Neutrophil (primary cell): ENCODE data around the gene USP49.
"Not testable (repeated sequence)": the region's sequence is repeated elsewhere in the genome, so short reads cannot be mapped to it uniquely, and the experiment has no call there.

Experiments used
- H3K27ac ChIP-seq: fragments of 200-600 bp; sonication (generic); 2 replicates; pipeline ENCODE4 v1.5.1; 2016; ENCODE audit warnings: mild to moderate bottlenecking, moderate library complexity
- H3K27me3 ChIP-seq: fragments of 200-600 bp; sonication (generic); 2 replicates; pipeline ENCODE4 v1.6.0; 2016; ENCODE audit warnings: mild to moderate bottlenecking
- H3K36me3 ChIP-seq: fragments of 200-600 bp; sonication (generic); 2 replicates; pipeline ENCODE4 v1.5.1; 2017
- H3K4me1 ChIP-seq, 2 experiments: fragments of 200-600 bp in 1 of 2; sonication (generic) in 1 of 2; 1 replicate in 1 of 2; 2 replicates in 1 of 2; pipeline versions ENCODE4 v1.5.1 to v1.6.1; 2013 to 2016; ENCODE audit warnings: low read depth in 1 of 2, low read length in 1 of 2, mild to moderate bottlenecking in 1 of 2, moderate library complexity in 1 of 2; ENCODE audit not compliant: control insufficient read depth in 1 of 2, insufficient read depth in 1 of 2
- H3K4me3 ChIP-seq, 2 experiments: fragments of 200-600 bp in 1 of 2; sonication (generic) in 1 of 2; 1 replicate in 1 of 2; 2 replicates in 1 of 2; pipeline ENCODE4 v1.5.1; 2013 to 2016; ENCODE audit warnings: low read depth in 1 of 2, low read length in 1 of 2, mild to moderate bottlenecking in 1 of 2, moderate library complexity in 1 of 2
- H3K9me3 ChIP-seq: fragments of 200-600 bp; sonication (generic); 2 replicates; pipeline ENCODE4 v1.5.1; 2016
- CTCF ChIP-seq: fragments of 200-600 bp; sonication (generic); IDR thresholded peaks from 2 replicates; pipeline ENCODE4 v1.5.1; 2016; ENCODE audit warnings: antibody characterized with exemption

Gene USP49

DNA sequence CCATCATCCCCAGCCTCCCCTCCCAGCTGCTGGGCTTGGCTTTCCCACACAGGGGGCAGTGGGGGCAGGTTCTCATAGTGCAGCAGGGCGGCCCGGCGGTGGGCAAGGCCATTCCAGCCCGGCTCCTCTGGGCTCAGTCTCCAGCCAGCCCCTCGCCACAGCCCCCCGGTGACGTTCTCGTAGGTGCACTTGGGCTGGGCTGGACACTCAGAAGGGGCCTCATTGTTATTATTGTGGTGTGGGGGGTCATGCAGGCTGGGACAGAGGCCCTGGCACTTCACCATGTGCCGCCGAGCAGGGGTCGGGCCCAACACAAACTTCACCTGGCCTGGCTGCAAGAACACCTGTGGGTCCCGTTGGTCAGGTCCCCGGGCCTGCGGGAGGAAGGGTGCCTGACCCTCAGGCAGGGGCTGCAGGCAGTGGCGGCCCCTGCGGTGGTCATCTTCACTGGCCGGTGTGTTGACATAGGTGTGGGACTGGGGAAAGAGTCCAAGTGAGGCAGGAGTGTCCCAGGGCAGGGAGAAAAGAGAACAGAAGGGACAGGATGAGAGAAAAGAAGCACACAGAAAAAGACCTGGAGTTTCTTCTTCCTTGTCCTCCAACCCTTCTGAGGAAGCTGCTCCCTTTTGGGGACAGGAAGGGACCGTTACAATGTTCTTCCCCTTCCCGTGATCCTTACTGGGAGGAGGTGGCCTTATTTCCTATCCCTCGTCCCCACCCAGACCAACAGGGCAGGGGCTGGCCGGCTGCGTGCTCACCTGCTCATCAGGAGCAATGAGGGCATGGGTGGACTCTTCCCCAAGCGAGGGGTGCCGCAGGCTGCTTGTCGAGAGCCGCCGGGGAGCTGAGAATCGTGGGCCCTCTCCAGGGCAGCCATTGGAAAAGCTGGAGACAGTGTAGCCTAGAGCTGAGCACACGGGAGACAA lies 123.9 kb downstream of the USP49 start:
- H3K9me3 ChIP-seq = no peaks in the 10 kb centered on the region
- no peaks in the 10 kb centered on the region for H3K27me3 ChIP-seq
- no peak overlapping the region for H3K4me3 ChIP-seq
- TF ChIP-seq CTCF = no peak
- H3K4me1 ChIP-seq = peaks cover 0 to 5% of the 10 kb centered on the region in 2 experiments
- no peak overlapping the region for H3K27ac ChIP-seq
- peaks cover 65% of the 10 kb centered on the region for H3K36me3 ChIP-seq

DNA sequence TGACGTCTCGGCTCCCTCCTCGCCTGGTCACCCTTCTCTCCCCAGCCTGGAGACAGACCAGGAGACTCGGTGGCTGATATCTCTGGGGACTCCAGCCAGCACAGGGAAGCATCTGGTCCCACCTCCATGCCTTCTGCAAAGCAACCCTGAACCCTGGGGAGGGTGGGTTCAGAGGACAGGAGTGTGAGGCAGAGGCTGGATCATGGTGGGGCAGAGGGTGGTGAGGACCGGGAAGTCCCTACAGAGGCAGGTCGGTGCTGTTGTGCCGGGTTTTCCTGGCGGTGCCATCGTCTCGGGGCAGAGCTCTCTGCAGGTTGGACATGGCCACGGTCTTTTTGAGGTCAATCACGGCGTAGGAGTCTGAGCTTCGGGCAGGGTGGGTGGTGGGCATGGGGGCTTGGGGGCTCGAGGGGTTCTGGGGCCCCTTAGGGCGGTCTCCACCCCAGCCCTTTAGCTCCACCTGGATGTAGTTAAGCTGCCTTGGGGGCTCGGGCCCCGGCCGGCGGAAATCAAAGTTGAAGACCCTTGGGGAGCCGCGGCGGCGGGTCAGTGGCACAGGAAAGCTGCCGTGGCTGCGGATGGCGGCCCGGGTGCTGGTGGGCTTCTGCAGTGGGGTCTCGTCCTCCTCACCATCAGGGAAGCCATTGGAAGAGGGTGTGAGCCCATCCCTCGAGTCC lies 124.7 kb downstream of the USP49 start:
- no peak for TF ChIP-seq CTCF
- peaks cover 64% of the 10 kb centered on the region for H3K36me3 ChIP-seq
- no peak overlapping the region for H3K27ac ChIP-seq
- no peak overlapping the region for H3K4me3 ChIP-seq
- H3K27me3 ChIP-seq = no peaks in the 10 kb centered on the region
- no peaks in the 10 kb centered on the region for H3K9me3 ChIP-seq
- H3K4me1 ChIP-seq = no peaks in the 10 kb centered on the region

- Histone ChIP-seq H3K36me3 (peaks cover 53% of the 10 kb centered on the region), H3K27ac (no peak overlapping the region), H3K4me1 (no peaks in the 10 kb centered on the region), H3K27me3 (no peaks in the 10 kb centered on the region), H3K9me3 (no peaks in the 10 kb centered on the region), H3K4me3 (no peak overlapping the region)
- no peak for TF ChIP-seq CTCF
These were observed 125.8 kb downstream of the USP49 start for GRCh38 chr6:41769376-41769775.

DNA sequence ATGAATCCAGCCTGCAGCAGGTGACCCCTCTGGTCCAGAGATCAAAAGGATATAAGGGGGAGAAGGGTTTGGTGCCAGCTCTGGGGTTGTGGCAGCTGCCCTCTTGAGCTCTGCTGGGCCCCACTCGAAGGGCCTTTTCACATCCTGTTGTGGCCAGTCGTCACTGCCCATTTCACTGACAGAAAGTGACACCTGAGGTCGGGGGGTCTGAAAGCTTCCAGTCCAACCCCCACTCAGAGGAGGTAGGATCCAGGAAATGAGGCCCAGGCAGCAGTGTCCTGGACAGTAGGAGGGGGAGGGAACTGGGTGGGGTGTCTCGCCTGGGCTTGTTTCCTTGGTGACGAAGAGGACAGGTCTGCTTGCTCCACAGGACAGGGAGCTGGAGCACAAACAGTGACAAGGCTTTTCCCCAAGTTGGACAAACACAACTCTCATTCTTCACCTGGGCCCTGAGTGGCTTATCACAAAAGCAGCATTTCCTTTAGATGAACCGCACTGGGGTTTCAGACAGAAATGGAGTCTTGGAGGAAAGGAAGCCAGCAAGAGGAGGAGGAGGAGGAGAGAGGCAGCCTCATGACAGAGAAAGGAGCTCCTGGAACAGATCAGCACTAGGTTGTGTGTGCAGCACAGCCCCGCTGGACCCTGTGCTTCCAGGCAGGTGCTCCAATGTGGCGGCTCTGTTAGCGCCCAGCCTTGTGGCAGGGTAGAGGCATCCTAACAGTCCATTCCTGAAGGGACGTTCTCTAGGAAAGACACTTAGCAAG lies 126.4 kb downstream of the USP49 start:
- no peaks in the 10 kb centered on the region for H3K4me1 ChIP-seq
- no peak overlapping the region for H3K27ac ChIP-seq
- no peak overlapping the region for H3K4me3 ChIP-seq
- no peak for TF ChIP-seq CTCF
- H3K36me3 ChIP-seq = peaks cover 46% of the 10 kb centered on the region
- H3K27me3 ChIP-seq = no peaks in the 10 kb centered on the region
- no peaks in the 10 kb centered on the region for H3K9me3 ChIP-seq

DNA sequence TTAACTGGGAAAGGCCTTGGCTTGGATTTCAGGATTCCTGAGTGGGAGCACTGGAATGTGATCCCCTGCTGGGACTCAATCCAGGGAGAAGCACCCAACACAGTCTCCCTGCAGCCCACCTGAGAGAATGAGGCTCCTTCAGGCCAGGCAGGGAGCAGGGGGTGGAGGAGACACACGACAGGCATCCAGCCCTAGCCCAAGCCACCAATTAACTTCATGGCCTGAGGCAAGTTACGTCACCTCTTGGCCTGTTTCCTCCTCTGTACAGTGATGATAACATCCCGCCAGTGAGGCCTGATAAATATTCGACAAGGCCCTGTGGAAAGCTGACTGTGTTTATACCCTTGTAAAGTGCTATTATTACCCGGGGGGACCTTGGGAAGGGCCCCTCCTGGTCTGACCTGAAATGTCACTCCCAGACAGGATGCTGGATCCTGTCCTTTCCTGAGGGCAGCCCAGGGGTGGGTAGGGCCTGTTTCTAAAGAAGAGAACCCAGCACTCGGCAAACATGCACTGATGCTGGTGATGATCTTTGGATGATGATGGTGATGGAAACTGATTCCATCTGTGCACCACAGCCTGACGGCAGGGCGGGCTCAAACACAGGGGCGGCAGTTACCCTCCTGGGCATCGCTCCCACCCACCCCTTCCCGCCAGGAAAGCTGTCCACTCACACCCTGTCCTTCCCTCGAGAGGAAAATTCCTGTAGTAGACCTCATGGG lies 127.9 kb downstream of the USP49 start:
- Histone ChIP-seq H3K27me3 (no peaks in the 10 kb centered on the region), H3K4me3 (no peak overlapping the region), H3K9me3 (no peaks in the 10 kb centered on the region), H3K27ac (no peak overlapping the region), H3K4me1 (no peaks in the 10 kb centered on the region), H3K36me3 (peaks cover 33% of the 10 kb centered on the region)
- no peak for TF ChIP-seq CTCF

DNA sequence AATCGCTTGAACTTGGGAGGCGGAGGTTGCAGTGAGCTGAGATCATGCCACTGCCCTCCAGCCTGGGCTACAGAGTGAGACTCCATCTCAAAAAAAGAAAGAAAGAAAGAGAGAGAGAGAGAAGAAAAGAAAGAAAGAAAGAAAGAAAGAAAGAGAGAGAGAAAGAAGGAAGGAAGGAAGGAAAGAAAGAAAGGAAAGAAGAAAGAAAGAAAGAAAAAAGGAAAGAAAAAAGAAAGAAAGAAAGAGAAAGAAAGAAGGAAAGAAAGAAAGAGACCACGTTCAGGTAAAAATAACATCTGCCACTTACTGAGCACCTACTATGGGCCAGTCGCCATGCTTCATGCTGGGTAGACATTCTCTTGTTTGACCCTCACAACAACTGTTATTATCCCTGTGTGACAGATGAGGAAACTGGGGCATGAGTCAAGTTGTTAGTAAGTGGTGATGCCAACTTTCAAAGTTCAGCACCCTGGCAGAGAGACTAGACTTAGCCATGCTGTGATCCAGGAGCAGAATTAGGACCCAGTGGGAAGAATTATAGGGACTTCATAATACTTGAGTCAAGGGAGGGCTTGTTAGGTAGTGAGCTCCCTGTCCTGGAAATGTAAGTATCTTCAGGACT lies 129.0 kb downstream of the USP49 start:
- peaks cover 22% of the 10 kb centered on the region for H3K36me3 ChIP-seq
- H3K4me1 ChIP-seq, H3K4me3 ChIP-seq, H3K27ac ChIP-seq, H3K9me3 ChIP-seq, H3K27me3 ChIP-seq: not testable (repeated sequence)
